Peyer's patch (tissue), 4 donors: ENCODE data around the gene LIG1.

Source experiments
- POLR2A ChIP-seq, 2 donors: fragments of 450-650 bp; IDR thresholded peaks; one replicate each; pipeline ENCODE4 v1.5.1; 2017; ENCODE audit warnings: antibody characterized with exemption in 2 of 2, mild to moderate bottlenecking in 2 of 2, moderate library complexity in 2 of 2
- TF ChIP-seq, protein P1 (sequence below), 6 experiments: fragments of 450-650 bp in 4 of 6; fragments of 200-600 bp in 2 of 6; sonication (generic) in 1 of 6; IDR thresholded peaks; one replicate each; pipeline ENCODE4 v1.5.1; 2017 to 2019; ENCODE audit warnings: antibody characterized with exemption in 6 of 6, mild to moderate bottlenecking in 3 of 6, moderate library complexity in 1 of 6

GRCh38 chr19:48192750-48193149 is 22.6 kb upstream of the LIG1 start:
- TF ChIP-seq POLR2A (IDR thresholded peaks at IDR 0.05) = no peak
- TF ChIP-seq, protein P1, sequence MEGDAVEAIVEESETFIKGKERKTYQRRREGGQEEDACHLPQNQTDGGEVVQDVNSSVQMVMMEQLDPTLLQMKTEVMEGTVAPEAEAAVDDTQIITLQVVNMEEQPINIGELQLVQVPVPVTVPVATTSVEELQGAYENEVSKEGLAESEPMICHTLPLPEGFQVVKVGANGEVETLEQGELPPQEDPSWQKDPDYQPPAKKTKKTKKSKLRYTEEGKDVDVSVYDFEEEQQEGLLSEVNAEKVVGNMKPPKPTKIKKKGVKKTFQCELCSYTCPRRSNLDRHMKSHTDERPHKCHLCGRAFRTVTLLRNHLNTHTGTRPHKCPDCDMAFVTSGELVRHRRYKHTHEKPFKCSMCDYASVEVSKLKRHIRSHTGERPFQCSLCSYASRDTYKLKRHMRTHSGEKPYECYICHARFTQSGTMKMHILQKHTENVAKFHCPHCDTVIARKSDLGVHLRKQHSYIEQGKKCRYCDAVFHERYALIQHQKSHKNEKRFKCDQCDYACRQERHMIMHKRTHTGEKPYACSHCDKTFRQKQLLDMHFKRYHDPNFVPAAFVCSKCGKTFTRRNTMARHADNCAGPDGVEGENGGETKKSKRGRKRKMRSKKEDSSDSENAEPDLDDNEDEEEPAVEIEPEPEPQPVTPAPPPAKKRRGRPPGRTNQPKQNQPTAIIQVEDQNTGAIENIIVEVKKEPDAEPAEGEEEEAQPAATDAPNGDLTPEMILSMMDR (IDR thresholded peaks at IDR 0.05) = no peak
